DMS114 treated with DMSO at 0.1 percent for 48 hours (cell line): ENCODE results near the gene RFX4.
"Not testable (repeated sequence)": the region's sequence is repeated elsewhere in the genome, so short reads cannot be mapped to it uniquely, and the experiment has no call there.

ENCODE experiments used
- DNase-seq: peaks from one replicate; lab custom pipeline; 2025; ENCODE audit not compliant: unreplicated experiment; lab: John Stamatoyannopoulos, UW

RFX4 gene

GRCh38 chr12:106685381-106685780, 102.6 kb downstream of the RFX4 start:
- DNase-seq = no peak

- DNase-seq = no peak
Measured at GRCh38 chr12:106687672-106688071, 104.9 kb downstream of the RFX4 start.

GRCh38 chr12:106690569-106691305, 107.9 kb downstream of the RFX4 start:
- no peak for DNase-seq

- DNase-seq = not testable (repeated sequence)
Measured at GRCh38 chr12:106692033-106692432, 109.2 kb downstream of the RFX4 start.

- DNase-seq = no peak
Measured at GRCh38 chr12:106692896-106693820, 110.4 kb downstream of the RFX4 start.

GRCh38 chr12:106696071-106696470, 113.3 kb downstream of the RFX4 start:
- DNase-seq = no peak

- DNase-seq = no peak
Measured at GRCh38 chr12:106696681-106697417, 114.0 kb downstream of the RFX4 start.

- no peak for DNase-seq
Measured at GRCh38 chr12:106704081-106704480, 121.3 kb downstream of the RFX4 start.

- DNase-seq = no peak
Measured at GRCh38 chr12:106705971-106706370, 123.2 kb downstream of the RFX4 start.

- DNase-seq = no peak
Measured at GRCh38 chr12:106709068-106709511, 126.3 kb downstream of the RFX4 start.

GRCh38 chr12:106710143-106710893, 127.5 kb downstream of the RFX4 start:
- DNase-seq = no peak

- DNase-seq = no peak
Measured at GRCh38 chr12:106711316-106711715, 128.5 kb downstream of the RFX4 start.

GRCh38 chr12:106712768-106713167, 130.0 kb downstream of the RFX4 start:
- no peak for DNase-seq

- DNase-seq = no peak
Measured at GRCh38 chr12:106714926-106715325, 132.1 kb downstream of the RFX4 start.

- DNase-seq = no peak
Measured at GRCh38 chr12:106715582-106715981, 132.8 kb downstream of the RFX4 start.

- DNase-seq = no peak
Measured at GRCh38 chr12:106717673-106718072, 134.9 kb downstream of the RFX4 start.

- no peak for DNase-seq
Measured at GRCh38 chr12:106719879-106720278, 137.1 kb downstream of the RFX4 start.

GRCh38 chr12:106720696-106721095, 137.9 kb downstream of the RFX4 start:
- no peak for DNase-seq

- no peak for DNase-seq
Measured at GRCh38 chr12:106721915-106722314, 139.1 kb downstream of the RFX4 start.

- DNase-seq = no peak
Measured at GRCh38 chr12:106722837-106723236, 140.0 kb downstream of the RFX4 start.

GRCh38 chr12:106723416-106723815, 140.6 kb downstream of the RFX4 start:
- no peak for DNase-seq
